HepG2 (cell line): ENCODE results near the gene RHO. TPM values are rescaled to one million over a fixed set of nuclear protein-coding genes. Genes with fewer than 3 reads are reported as not detected.

ENCODE experiments used
- ATAC-seq: fragments of 200-7000 bp; cut with Tn5 transposase; 3 replicates; pipeline ENCODE4 v1.9.1; 2020; ENCODE audit warnings: mild to moderate bottlenecking, moderate library complexity
- BruUV-seq: library from RNA; stranded (reverse); fragments of 400-500 nt; replicated peaks from 2 replicates; lab custom pipeline; 2021; lab: Mats Ljungman, UMichigan
- CTCF ChIA-PET: fragments of 300-600 bp; formaldehyde crosslinking; extraction: SDS; loops from one replicate; lab custom pipeline; 2021; ENCODE audit warnings: low total read pairs, inconsistent platforms, low intra/inter-chr PET ratio; lab: Yijun Ruan, JAX
- POLR2A ChIA-PET: fragments of 350-600 bp; sonication (Branson Sonifier 250); formaldehyde crosslinking; loops from one replicate; lab custom pipeline; 2020; ENCODE audit warnings: antibody characterized with exemption, inconsistent platforms; lab: Yijun Ruan, JAX
- DNase-seq: peaks from one replicate; pipeline ENCODE4 v3.0.0-alpha.2; 2015; ENCODE audit warnings: low spot score
- FAIRE-seq: peaks from 3 replicates; lab custom pipeline; 2011; peaks lifted over from hg19 to GRCh38; lab: Jason Lieb, UNC
- H2AFZ ChIP-seq: one replicate; pipeline ENCODE4 v1.6.1; 2011; ENCODE audit warnings: low read length, inconsistent platforms
- H3K27ac ChIP-seq: fragments of 300-600 bp; 3 replicates; pipeline ENCODE4 v1.8.0; 2011; ENCODE audit warnings: mixed run types, mild to moderate bottlenecking, mixed read lengths, low read length, inconsistent platforms; ENCODE audit not compliant: insufficient read depth; ENCODE audit errors: extremely low read length
- H3K27me3 ChIP-seq, 2 experiments: fragments of 200-600 bp in 1 of 2; 2 replicates in 1 of 2; 3 replicates in 1 of 2; pipeline versions ENCODE4 v1.6.0 to v1.8.0; 2011; ENCODE audit warnings: low read length in 2 of 2, mild to moderate bottlenecking in 2 of 2, moderate library complexity in 2 of 2, inconsistent platforms in 1 of 2; ENCODE audit not compliant: insufficient read depth in 2 of 2, control insufficient read depth in 1 of 2
- H3K36me3 ChIP-seq, 2 experiments: fragments of 200-600 bp in 1 of 2; replicated peaks in 1 of 2; 2 replicates in 1 of 2; 3 replicates in 1 of 2; pipeline versions ENCODE4 v1.5.1 to v1.8.0; 2011; ENCODE audit warnings: low read length in 2 of 2, inconsistent platforms in 1 of 2; ENCODE audit not compliant: insufficient read depth in 2 of 2, control insufficient read depth in 1 of 2
- H3K4me1 ChIP-seq: 2 replicates; pipeline ENCODE4 v1.5.1; 2012; ENCODE audit warnings: low read length, inconsistent platforms; ENCODE audit not compliant: insufficient read depth
- H3K4me2 ChIP-seq: 2 replicates; pipeline ENCODE4 v1.6.0; 2011; ENCODE audit warnings: low read depth, low read length, inconsistent platforms
- H3K4me3 ChIP-seq, 3 experiments: fragments of 200-600 bp in 1 of 3; sonication (generic), shearing (Covaris generic) in 1 of 3; replicated peaks in 1 of 3; 2 replicates each; pipeline ENCODE4 v1.5.1; 2011 to 2016; ENCODE audit warnings: low read length in 3 of 3, inconsistent platforms in 2 of 3, low read depth in 2 of 3, mild to moderate bottlenecking in 2 of 3, control low read depth in 1 of 3, mixed read lengths in 1 of 3; ENCODE audit not compliant: insufficient read depth in 1 of 3
- H3K79me2 ChIP-seq: one replicate; pipeline ENCODE4 v1.6.1; 2011; ENCODE audit warnings: low read length, inconsistent platforms; ENCODE audit not compliant: insufficient read depth
- H3K9ac ChIP-seq: 2 replicates; pipeline ENCODE4 v1.6.0; 2011; ENCODE audit warnings: mild to moderate bottlenecking, low read depth, low read length, inconsistent platforms; ENCODE audit not compliant: insufficient read depth
- H3K9me3 ChIP-seq: 2 replicates; pipeline ENCODE4 v1.5.1; 2012; ENCODE audit warnings: mild to moderate bottlenecking, low read length
- H4K20me1 ChIP-seq: 2 replicates; pipeline ENCODE4 v1.6.0; 2011; ENCODE audit warnings: inconsistent platforms, mild to moderate bottlenecking, low read length, moderate library complexity; ENCODE audit not compliant: insufficient read depth
- CC2D1A ChIP-seq: sonication (generic); formaldehyde crosslinking; IDR thresholded peaks from 2 replicates; pipeline ENCODE4 v1.8.1; 2023; ENCODE audit warnings: mild to moderate bottlenecking, missing genetic modification reagents
- GLI4 ChIP-seq: sonication (generic); formaldehyde crosslinking; IDR thresholded peaks from 2 replicates; pipeline ENCODE4 v1.5.1; 2020; ENCODE audit warnings: missing genetic modification reagents, mild to moderate bottlenecking, moderate library complexity, borderline replicate concordance
- HOMEZ ChIP-seq: IDR thresholded peaks from 2 replicates; pipeline ENCODE4 v1.6.1; 2016; ENCODE audit warnings: low read depth
- KDM2A ChIP-seq: sonication (generic); formaldehyde crosslinking; IDR thresholded peaks from 2 replicates; pipeline ENCODE4 v1.4.0; 2020; ENCODE audit warnings: low read depth, missing genetic modification reagents, borderline replicate concordance
- KDM3A ChIP-seq: IDR thresholded peaks from 2 replicates; pipeline ENCODE4 v1.6.1; 2018; ENCODE audit warnings: low read depth, missing compliant biosample characterization
- KMT2A ChIP-seq: sonication (generic); formaldehyde crosslinking; IDR thresholded peaks from 2 replicates; pipeline ENCODE4 v1.4.0; 2020; ENCODE audit warnings: missing genetic modification reagents
- TFAP4 ChIP-seq: sonication (generic); IDR thresholded peaks from 2 replicates; pipeline ENCODE4 v1.6.1; 2016; ENCODE audit warnings: low read depth, borderline replicate concordance
- XRCC5 ChIP-seq: fragments of 200-400 bp; formaldehyde crosslinking; optimal IDR thresholded peaks from 2 replicates; pipeline ENCODE3; 2017; ENCODE audit warnings: mild to moderate bottlenecking, low read length
- ZNF318 ChIP-seq: sonication (generic); formaldehyde crosslinking; IDR thresholded peaks from 2 replicates; pipeline ENCODE4 v1.4.0; 2020; ENCODE audit warnings: mild to moderate bottlenecking, missing genetic modification reagents
- ZNF496 ChIP-seq: sonication (generic); formaldehyde crosslinking; IDR thresholded peaks from 2 replicates; pipeline ENCODE4 v1.8.1; 2023; ENCODE audit warnings: mild to moderate bottlenecking, moderate library complexity, missing genetic modification reagents; ENCODE audit not compliant: insufficient replicate concordance
- ZNF703 ChIP-seq: sonication (generic); formaldehyde crosslinking; IDR thresholded peaks from 2 replicates; pipeline ENCODE4 v1.5.1; 2020; ENCODE audit warnings: missing genetic modification reagents, mild to moderate bottlenecking, moderate library complexity, borderline replicate concordance
- in situ Hi-C: cut with HindIII; loops from 2 replicates; pipeline ENCODE4 v1.10.0; 2017; ENCODE audit warnings: low pct_unique_long_range_greater_than_20kb; ENCODE audit not compliant: extremely low pct_ligation_motif_present
- intact Hi-C: fragments of 100-400 bp; cut with micrococcal nuclease; formaldehyde crosslinking; loops from one replicate; pipeline ENCODE4 v1.10.0; 2022; ENCODE audit not compliant: unreplicated experiment
- polyA plus RNA-seq, 8 experiments: library from polyadenylated mRNA; depleted of rRNA in 3 of 8; stranded (reverse) in 7 of 8; unstranded in 1 of 8; fragments of >200 nt; fragmentation: Illumina TruSeq in 4 of 8; extraction: Trizol in 4 of 8; gene quantifications; 2 replicates each; pipeline versions ENCODE4 v1.2.1 to v1.2.3, GENCODE V29; 2011 to 2016; ENCODE audit warnings: low read depth in 4 of 8, missing spikeins in 1 of 8, mixed read lengths in 1 of 8; ENCODE audit not compliant: insufficient read depth in 1 of 8
- total RNA-seq, 5 experiments: library from RNA; depleted of rRNA; stranded (reverse); fragments of >200 nt; fragmentation: Illumina TruSeq; extraction: Trizol; gene quantifications; 2 replicates each; pipeline ENCODE4 v1.2.3, GENCODE V29; 2016; ENCODE audit warnings: low read depth in 1 of 5

The RHO gene
- total and polyA plus RNA-seq, 2 of the 13 experiments (the other 11 are each of a cell fraction or from before 2014, with no cell fraction given): not detected

- no peaks in the 10 kb centered on the region for H3K27me3 ChIP-seq
- intact Hi-C loops (no loop called here), in situ Hi-C loops (no loop called here)
- DNase-seq (no peak), FAIRE-seq (no peak), ATAC-seq (no peak)
- H3K4me3 ChIP-seq: no peak overlapping the region
- H3K9me3 ChIP-seq: no peaks in the 10 kb centered on the region
- no peaks in the 10 kb centered on the region for H4K20me1 ChIP-seq
- H3K9ac ChIP-seq: no peak overlapping the region
- H3K27ac ChIP-seq: no peak overlapping the region
- H2AFZ ChIP-seq: no peak overlapping the region
- no peaks in the 10 kb centered on the region for H3K79me2 ChIP-seq
- ChIA-PET CTCF (no interaction called here), POLR2A (no interaction called here)
- no peak overlapping the region for H3K4me2 ChIP-seq
- BruUV-seq: no TSS peak
- peaks cover 0 to 1% of the 10 kb centered on the region in 2 experiments; a peak in 1 of 5 replicates for H3K36me3 ChIP-seq
- H3K4me1 ChIP-seq: peaks cover 30% of the 10 kb centered on the region
- TF ChIP-seq KDM2A (CRISPR knock-in tag): no peak
- TF ChIP-seq ZNF496: no peak
- no peak for TF ChIP-seq KMT2A (CRISPR knock-in tag)
- no peak for TF ChIP-seq HOMEZ (CRISPR knock-in tag)
- no peak for TF ChIP-seq ZNF703 (CRISPR knock-in tag)
- no peak for TF ChIP-seq ZNF318 (CRISPR knock-in tag)
- TF ChIP-seq XRCC5: no peak
- no peak for TF ChIP-seq GLI4 (CRISPR knock-in tag)
- no peak for TF ChIP-seq KDM3A (CRISPR knock-in tag)
- TF ChIP-seq CC2D1A (CRISPR knock-in tag): no peak
- no peak for TF ChIP-seq TFAP4
Measured at GRCh38 chr3:129512595-129512994, 15.8 kb upstream of the RHO start.
